ENCODE measurements around the gene CHAT. TPM values are rescaled to one million over a fixed set of nuclear protein-coding genes. Genes with fewer than 3 reads are reported as not detected.

The CHAT gene
- total RNA-seq, 1 experiment from 2014 or later, result not detected

DNA sequence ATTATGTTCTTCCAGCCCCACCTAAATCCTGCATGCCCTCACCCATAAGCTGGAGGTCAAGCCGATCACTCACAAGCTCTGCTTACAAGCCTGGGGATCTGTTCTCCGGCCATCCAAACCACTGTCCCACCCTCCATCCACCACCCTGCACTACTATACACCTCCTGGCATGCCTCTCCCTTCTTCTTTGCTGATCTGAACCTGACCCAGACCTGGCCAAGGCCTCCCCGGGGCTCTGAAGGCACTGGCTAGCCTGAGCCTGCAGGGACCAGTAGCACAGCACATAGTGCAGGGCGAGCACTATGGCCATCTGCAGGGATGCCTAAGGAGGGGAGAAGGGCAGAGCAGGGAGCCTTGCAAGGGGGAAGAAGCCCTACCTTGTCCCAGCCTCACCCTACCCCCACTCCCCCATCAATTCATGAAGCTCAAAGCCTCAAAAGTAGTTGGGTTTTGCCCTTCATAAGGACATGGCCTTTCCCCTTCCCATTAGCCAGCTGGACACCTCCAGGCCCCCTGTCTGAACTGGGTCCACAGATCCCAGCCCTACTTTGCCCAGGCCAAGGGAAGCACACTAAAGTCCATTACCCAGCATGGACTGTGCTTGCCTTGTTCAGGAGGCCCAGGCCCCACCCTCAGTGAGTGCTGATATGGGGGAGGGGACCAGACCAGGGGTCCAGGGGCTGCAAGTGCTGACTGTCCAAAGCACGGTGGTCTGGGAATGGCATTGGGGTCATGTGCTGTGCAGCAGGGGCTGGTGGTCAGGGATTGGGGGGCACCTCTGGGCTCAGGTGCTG lies 29.6 kb downstream of the CHAT start:
- no peaks in the 10 kb centered on the region for H3K36me3 ChIP-seq (ENCODE audit: control insufficient read depth in 1 of 2, insufficient read depth in 2 of 2, low read length in 2 of 2)
- ChIA-PET CTCF (no interaction called here), POLR2A (no interaction called here), RAD21 (ENCODE audit: low non-redundant PET in 1 of 2, low total read pairs in 2 of 2, uncharacterized antibody in 2 of 2, unreplicated experiment in 2 of 2) (no interaction called here)
- peaks cover 26% of the 10 kb centered on the region for H3K27me3 ChIP-seq (ENCODE audit: insufficient read depth, low read length)
- TF ChIP-seq EZH2phosphoT487 (IDR thresholded peaks at IDR 0.05; ENCODE audit: borderline replicate concordance) (no peak), TCF7L2 (IDR thresholded peaks at IDR 0.05; ENCODE audit: borderline replicate concordance, extremely low read depth, insufficient read depth, insufficient read length) (no peak), RAD21 (IDR thresholded peaks at IDR 0.05; ENCODE audit: low read depth) (no peak)
- TF ChIP-seq, protein P1, sequence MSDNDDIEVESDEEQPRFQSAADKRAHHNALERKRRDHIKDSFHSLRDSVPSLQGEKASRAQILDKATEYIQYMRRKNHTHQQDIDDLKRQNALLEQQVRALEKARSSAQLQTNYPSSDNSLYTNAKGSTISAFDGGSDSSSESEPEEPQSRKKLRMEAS (IDR thresholded peaks at IDR 0.05), result no peak
- H3K79me2 ChIP-seq (ENCODE audit: insufficient read depth, low read length), result no peaks in the 10 kb centered on the region
- BruUV-seq (replicated peaks), result no TSS peak
- H3K4me1 ChIP-seq (ENCODE audit: control insufficient read depth in 1 of 2, insufficient read depth in 2 of 2, low read length in 2 of 2), result no peaks in the 10 kb centered on the region
- ATAC-seq, result no peak
- intact Hi-C loops (cut with micrococcal nuclease), result no loop called here
- DNase-seq (ENCODE audit: low read depth, low spot score), result no peak
- no peak overlapping the region for H3K9ac ChIP-seq (ENCODE audit: low read length)
- H4K20me1 ChIP-seq (ENCODE audit: insufficient read depth), result no peaks in the 10 kb centered on the region
- H3K9me2 ChIP-seq (ENCODE audit: insufficient read depth), result no peaks in the 10 kb centered on the region
- H3K27ac ChIP-seq (ENCODE audit: low read depth, low read length), result no peak overlapping the region
- H3K4me3 ChIP-seq (replicated peaks in 1 of 2; ENCODE audit: low read depth in 1 of 2, low read length in 2 of 2), result no peak overlapping the region
- no peak overlapping the region for H3K4me2 ChIP-seq (ENCODE audit: low read length)
- H3K9me3 ChIP-seq (ENCODE audit: control insufficient read depth in 1 of 2, insufficient read depth in 1 of 2, low read depth in 1 of 2, low read length in 2 of 2), result no peaks in the 10 kb centered on the region
- no peak overlapping the region for H2AFZ ChIP-seq (ENCODE audit: low read depth, low read length, poor library complexity, severe bottlenecking)

DNA sequence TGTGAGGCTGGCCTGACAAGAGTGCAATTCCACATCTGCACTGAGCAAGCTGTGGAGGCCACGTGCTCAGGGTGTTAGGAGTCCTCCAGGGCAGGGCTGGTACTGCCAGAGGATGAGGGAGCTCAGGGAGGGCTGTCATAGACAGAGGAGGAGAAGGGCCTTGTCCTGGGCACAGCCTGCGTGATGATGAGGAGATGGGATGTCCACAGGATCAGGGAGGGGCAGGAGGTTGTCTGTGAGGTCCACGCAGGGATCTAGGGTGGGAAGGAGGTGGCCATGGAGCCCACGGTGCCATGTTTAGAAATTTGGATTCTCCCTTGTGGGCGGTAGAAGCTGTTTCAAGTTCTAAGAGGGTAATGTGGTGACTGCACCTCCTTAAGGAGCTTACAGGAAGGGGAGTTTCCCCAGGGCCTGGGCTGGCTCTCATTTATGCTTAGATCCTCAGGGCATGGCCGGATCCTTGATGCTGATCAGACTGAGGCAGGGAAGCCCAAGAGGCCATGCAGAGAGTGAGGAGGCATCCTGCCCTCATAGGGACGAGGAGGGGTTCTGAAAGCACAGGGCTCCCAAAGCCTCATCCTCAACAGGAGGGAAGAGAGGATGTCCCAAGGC lies 30.3 kb downstream of the CHAT start:
- ChIA-PET POLR2A (no interaction called here), RAD21 (ENCODE audit: low non-redundant PET in 1 of 2, low total read pairs in 2 of 2, uncharacterized antibody in 2 of 2, unreplicated experiment in 2 of 2) (no interaction called here), CTCF (no interaction called here)
- Histone ChIP-seq H4K20me1 (ENCODE audit: insufficient read depth) (no peaks in the 10 kb centered on the region), H3K27ac (ENCODE audit: low read depth, low read length) (no peak overlapping the region), H3K9ac (ENCODE audit: low read length) (no peak overlapping the region), H3K9me2 (ENCODE audit: insufficient read depth) (no peaks in the 10 kb centered on the region), H3K36me3 (ENCODE audit: control insufficient read depth in 1 of 2, insufficient read depth in 2 of 2, low read length in 2 of 2) (no peaks in the 10 kb centered on the region), H3K4me3 (replicated peaks in 1 of 2; ENCODE audit: low read depth in 1 of 2, low read length in 2 of 2) (no peak overlapping the region), H3K79me2 (ENCODE audit: insufficient read depth, low read length) (no peaks in the 10 kb centered on the region), H3K4me2 (ENCODE audit: low read length) (no peak overlapping the region), H2AFZ (ENCODE audit: low read depth, low read length, poor library complexity, severe bottlenecking) (no peak overlapping the region), H3K9me3 (ENCODE audit: control insufficient read depth in 1 of 2, insufficient read depth in 1 of 2, low read depth in 1 of 2, low read length in 2 of 2) (no peaks in the 10 kb centered on the region), H3K27me3 (ENCODE audit: insufficient read depth, low read length) (peaks cover 19% of the 10 kb centered on the region), H3K4me1 (ENCODE audit: control insufficient read depth in 1 of 2, insufficient read depth in 2 of 2, low read length in 2 of 2) (no peaks in the 10 kb centered on the region)
- DNase-seq (ENCODE audit: low read depth, low spot score) (no peak), ATAC-seq (no peak)
- intact Hi-C loops (cut with micrococcal nuclease), result no loop called here
- no TSS peak for BruUV-seq (replicated peaks)
- TF ChIP-seq POLR2AphosphoS5 (IDR thresholded peaks at IDR 0.05; ENCODE audit: low read depth, low read length), result no peak
- TF ChIP-seq, protein P2, sequence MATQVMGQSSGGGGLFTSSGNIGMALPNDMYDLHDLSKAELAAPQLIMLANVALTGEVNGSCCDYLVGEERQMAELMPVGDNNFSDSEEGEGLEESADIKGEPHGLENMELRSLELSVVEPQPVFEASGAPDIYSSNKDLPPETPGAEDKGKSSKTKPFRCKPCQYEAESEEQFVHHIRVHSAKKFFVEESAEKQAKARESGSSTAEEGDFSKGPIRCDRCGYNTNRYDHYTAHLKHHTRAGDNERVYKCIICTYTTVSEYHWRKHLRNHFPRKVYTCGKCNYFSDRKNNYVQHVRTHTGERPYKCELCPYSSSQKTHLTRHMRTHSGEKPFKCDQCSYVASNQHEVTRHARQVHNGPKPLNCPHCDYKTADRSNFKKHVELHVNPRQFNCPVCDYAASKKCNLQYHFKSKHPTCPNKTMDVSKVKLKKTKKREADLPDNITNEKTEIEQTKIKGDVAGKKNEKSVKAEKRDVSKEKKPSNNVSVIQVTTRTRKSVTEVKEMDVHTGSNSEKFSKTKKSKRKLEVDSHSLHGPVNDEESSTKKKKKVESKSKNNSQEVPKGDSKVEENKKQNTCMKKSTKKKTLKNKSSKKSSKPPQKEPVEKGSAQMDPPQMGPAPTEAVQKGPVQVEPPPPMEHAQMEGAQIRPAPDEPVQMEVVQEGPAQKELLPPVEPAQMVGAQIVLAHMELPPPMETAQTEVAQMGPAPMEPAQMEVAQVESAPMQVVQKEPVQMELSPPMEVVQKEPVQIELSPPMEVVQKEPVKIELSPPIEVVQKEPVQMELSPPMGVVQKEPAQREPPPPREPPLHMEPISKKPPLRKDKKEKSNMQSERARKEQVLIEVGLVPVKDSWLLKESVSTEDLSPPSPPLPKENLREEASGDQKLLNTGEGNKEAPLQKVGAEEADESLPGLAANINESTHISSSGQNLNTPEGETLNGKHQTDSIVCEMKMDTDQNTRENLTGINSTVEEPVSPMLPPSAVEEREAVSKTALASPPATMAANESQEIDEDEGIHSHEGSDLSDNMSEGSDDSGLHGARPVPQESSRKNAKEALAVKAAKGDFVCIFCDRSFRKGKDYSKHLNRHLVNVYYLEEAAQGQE (IDR thresholded peaks at IDR 0.05; ENCODE audit: low read depth), result no peak
- no peak for TF ChIP-seq EGR1 (IDR thresholded peaks at IDR 0.05; ENCODE audit: low read depth)
- no peak for TF ChIP-seq JUND (IDR thresholded peaks at IDR 0.05)
- TF ChIP-seq, protein P3, sequence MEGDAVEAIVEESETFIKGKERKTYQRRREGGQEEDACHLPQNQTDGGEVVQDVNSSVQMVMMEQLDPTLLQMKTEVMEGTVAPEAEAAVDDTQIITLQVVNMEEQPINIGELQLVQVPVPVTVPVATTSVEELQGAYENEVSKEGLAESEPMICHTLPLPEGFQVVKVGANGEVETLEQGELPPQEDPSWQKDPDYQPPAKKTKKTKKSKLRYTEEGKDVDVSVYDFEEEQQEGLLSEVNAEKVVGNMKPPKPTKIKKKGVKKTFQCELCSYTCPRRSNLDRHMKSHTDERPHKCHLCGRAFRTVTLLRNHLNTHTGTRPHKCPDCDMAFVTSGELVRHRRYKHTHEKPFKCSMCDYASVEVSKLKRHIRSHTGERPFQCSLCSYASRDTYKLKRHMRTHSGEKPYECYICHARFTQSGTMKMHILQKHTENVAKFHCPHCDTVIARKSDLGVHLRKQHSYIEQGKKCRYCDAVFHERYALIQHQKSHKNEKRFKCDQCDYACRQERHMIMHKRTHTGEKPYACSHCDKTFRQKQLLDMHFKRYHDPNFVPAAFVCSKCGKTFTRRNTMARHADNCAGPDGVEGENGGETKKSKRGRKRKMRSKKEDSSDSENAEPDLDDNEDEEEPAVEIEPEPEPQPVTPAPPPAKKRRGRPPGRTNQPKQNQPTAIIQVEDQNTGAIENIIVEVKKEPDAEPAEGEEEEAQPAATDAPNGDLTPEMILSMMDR (IDR thresholded peaks at IDR 0.05 in 2 of 3, conservative IDR thresholded peaks at IDR 0.05 in 1 of 3; ENCODE audit: borderline replicate concordance in 1 of 3, insufficient read depth in 1 of 3, low read depth in 2 of 3, low read length in 2 of 3), result no peak
- no peak for TF ChIP-seq EZH2 (IDR thresholded peaks at IDR 0.05)
- TF ChIP-seq FOSL1 (IDR thresholded peaks at IDR 0.05; ENCODE audit: low read depth), result no peak
- no peak for TF ChIP-seq YY1 (IDR thresholded peaks at IDR 0.05; ENCODE audit: extremely low read depth, insufficient replicate concordance, low read depth, low read length)
- TF ChIP-seq, protein P1 (IDR thresholded peaks at IDR 0.05), result no peak
- no peak for TF ChIP-seq ZNF274 (IDR thresholded peaks at IDR 0.05; ENCODE audit: low read depth, low read length)

Data from HCT116 (cell line).